Measurements from ENCODE around the gene VAV3. TPM values are rescaled to one million over a fixed set of nuclear protein-coding genes. Genes with fewer than 3 reads are reported as not detected.
"Not testable (repeated sequence)": the region's sequence is repeated elsewhere in the genome, so short reads cannot be mapped to it uniquely, and the experiment has no call there.

Gene VAV3
- polyA plus RNA-seq, 1 of the 3 experiments (the other 2 are of a cell fraction) = not detected

GRCh38 chr1:107704911-107705310 is 260.1 kb downstream of the VAV3 start:
- no peak for DNase-seq
- ChIA-PET CTCF (no interaction called here), POLR2A (no interaction called here)
- no peaks in the 10 kb centered on the region for H3F3A ChIP-seq (replicated peaks; ENCODE audit: insufficient read depth)
- WGBS (ENCODE audit: low lambda C conversion rate) = 26% methylated on average over 2 of the region's 2 CpGs
- H3K36me3 ChIP-seq (replicated peaks in 1 of 2; ENCODE audit: control insufficient read depth in 1 of 2, insufficient read depth in 2 of 2, low read length in 1 of 2) = no peaks in the 10 kb centered on the region
- H4K20me1 ChIP-seq (ENCODE audit: insufficient read depth) = no peaks in the 10 kb centered on the region
- no peak overlapping the region for H2AFZ ChIP-seq (ENCODE audit: low read depth)
- no peak overlapping the region for H3K9ac ChIP-seq
- peak overlapping the region; percentile 31; the same call in 1 of the 2 replicates for H3K4me2 ChIP-seq
- H3K79me2 ChIP-seq (ENCODE audit: insufficient read depth) = no peaks in the 10 kb centered on the region
- H3K27me3 ChIP-seq (ENCODE audit: insufficient read depth) = no peaks in the 10 kb centered on the region
- H3K4me3 ChIP-seq (ENCODE audit: low read depth in 2 of 2, low read length in 1 of 2) = no peak overlapping the region
- TF ChIP-seq POLR2AphosphoS5 (IDR thresholded peaks at IDR 0.05; ENCODE audit: low read depth, low read length) = no peak
- TF ChIP-seq SIN3A (IDR thresholded peaks at IDR 0.05; ENCODE audit: borderline replicate concordance, low read depth, low read length) = no peak
- TF ChIP-seq TCF12 (IDR thresholded peaks at IDR 0.05) = no peak
- no peak for TF ChIP-seq FOXJ3 (CRISPR knock-in tag; IDR thresholded peaks at IDR 0.05)
- no peak overlapping the region for H3K27ac ChIP-seq (ENCODE audit: low read depth in 2 of 2, low read length in 1 of 2)
- no peaks in the 10 kb centered on the region for H3K9me2 ChIP-seq
- H3K4me1 ChIP-seq (ENCODE audit: control insufficient read depth in 1 of 2, insufficient read depth in 2 of 2, low read depth in 1 of 2, low read length in 1 of 2) = peaks cover 0 to 4% of the 10 kb centered on the region in 2 experiments; a peak in 2 of 4 replicates
- H3K9me3 ChIP-seq = no peaks in the 10 kb centered on the region

- H3K4me3 ChIP-seq (ENCODE audit: low read depth in 2 of 2, low read length in 1 of 2) = no peak overlapping the region
- no peaks in the 10 kb centered on the region for H3F3A ChIP-seq (replicated peaks; ENCODE audit: insufficient read depth)
- peaks cover 0 to 4% of the 10 kb centered on the region in 2 experiments; a peak in 2 of 4 replicates for H3K4me1 ChIP-seq (ENCODE audit: control insufficient read depth in 1 of 2, insufficient read depth in 2 of 2, low read depth in 1 of 2, low read length in 1 of 2)
- no peaks in the 10 kb centered on the region for H3K9me3 ChIP-seq
- H3K4me2 ChIP-seq = no peak overlapping the region
- no peaks in the 10 kb centered on the region for H3K79me2 ChIP-seq (ENCODE audit: insufficient read depth)
- no peaks in the 10 kb centered on the region for H3K9me2 ChIP-seq
- 64% methylated on average over 4 of the region's 4 CpGs for WGBS (ENCODE audit: low lambda C conversion rate)
- H3K36me3 ChIP-seq (replicated peaks in 1 of 2; ENCODE audit: control insufficient read depth in 1 of 2, insufficient read depth in 2 of 2, low read length in 1 of 2) = no peaks in the 10 kb centered on the region
- no peak overlapping the region for H3K9ac ChIP-seq
- ChIA-PET CTCF (interaction anchor here (2.2 kb wide), 1 partner anchor 13 kb away, joined by 8 read pairs; no protein-coding TSS in a partner anchor), POLR2A (no interaction called here)
- H4K20me1 ChIP-seq (ENCODE audit: insufficient read depth) = no peaks in the 10 kb centered on the region
- TF ChIP-seq PBX3 (IDR thresholded peaks at IDR 0.05) = no peak
- no peak for TF ChIP-seq TEAD4 (IDR thresholded peaks at IDR 0.05; ENCODE audit: borderline replicate concordance, insufficient read depth)
- no peak for DNase-seq
- no peak overlapping the region for H3K27ac ChIP-seq (ENCODE audit: low read depth in 2 of 2, low read length in 1 of 2)
- H3K27me3 ChIP-seq (ENCODE audit: insufficient read depth) = no peaks in the 10 kb centered on the region
- H2AFZ ChIP-seq (ENCODE audit: low read depth) = no peak overlapping the region
Measured at GRCh38 chr1:107702946-107703571, 261.9 kb downstream of the VAV3 start.

GRCh38 chr1:107700651-107701050 is 264.3 kb downstream of the VAV3 start:
- 37% methylated on average over 3 of the region's 3 CpGs for WGBS (ENCODE audit: low lambda C conversion rate)
- not testable (repeated sequence) for DNase-seq

More at GRCh38 chr1:107700651-107701050, 264.3 kb downstream of the VAV3 start:
- H3K4me2 ChIP-seq; H3K4me3 ChIP-seq (ENCODE audit: low read depth in 2 of 2, low read length in 1 of 2); H3K27ac ChIP-seq (ENCODE audit: low read depth in 2 of 2, low read length in 1 of 2); H3K36me3 ChIP-seq (replicated peaks in 1 of 2; ENCODE audit: control insufficient read depth in 1 of 2, insufficient read depth in 2 of 2, low read length in 1 of 2); H3F3A ChIP-seq (replicated peaks; ENCODE audit: insufficient read depth); H4K20me1 ChIP-seq (ENCODE audit: insufficient read depth); H3K9ac ChIP-seq; H3K79me2 ChIP-seq (ENCODE audit: insufficient read depth); H2AFZ ChIP-seq (ENCODE audit: low read depth); POLR2A ChIA-PET; H3K4me1 ChIP-seq (ENCODE audit: control insufficient read depth in 1 of 2, insufficient read depth in 2 of 2, low read depth in 1 of 2, low read length in 1 of 2); H3K9me2 ChIP-seq; H3K27me3 ChIP-seq (ENCODE audit: insufficient read depth); CTCF ChIA-PET; H3K9me3 ChIP-seq: not testable (repeated sequence)
